H1 (cell line): ENCODE data around the gene P2RX6.

ENCODE experiments used
- CREB1 ChIP-seq: IDR thresholded peaks from 2 replicates; pipeline ENCODE4 v1.6.1; 2012; ENCODE audit warnings: inconsistent platforms
- EZH2 ChIP-seq: fragments of 200-600 bp; sonication (generic); IDR thresholded peaks from 2 replicates; pipeline ENCODE4 v1.7.1; 2012; ENCODE audit warnings: low read depth, mild to moderate bottlenecking, moderate library complexity, low read length, inconsistent platforms; ENCODE audit not compliant: severe bottlenecking
- GABPA ChIP-seq: IDR thresholded peaks from 2 replicates; pipeline ENCODE4 v1.6.1; 2011; ENCODE audit warnings: mild to moderate bottlenecking, low read length, moderate library complexity, borderline replicate concordance; ENCODE audit not compliant: insufficient read depth
- MAX ChIP-seq: IDR thresholded peaks from 2 replicates; pipeline ENCODE4 v1.6.1; 2012; ENCODE audit warnings: inconsistent platforms
- POLR2A ChIP-seq, 2 experiments: IDR thresholded peaks; 1 replicate in 1 of 2; 2 replicates in 1 of 2; pipeline ENCODE4 v1.6.1; 2011; ENCODE audit warnings: low read depth in 2 of 2, low read length in 2 of 2, mild to moderate bottlenecking in 2 of 2; ENCODE audit errors: control extremely low read depth in 1 of 2
- POLR2AphosphoS5 ChIP-seq: IDR thresholded peaks from 2 replicates; pipeline ENCODE4 v1.6.1; 2011; ENCODE audit warnings: low read depth, low read length
- RBBP5 ChIP-seq: IDR thresholded peaks from 2 replicates; pipeline ENCODE4 v1.7.1; 2012; ENCODE audit warnings: low read depth, mild to moderate bottlenecking, inconsistent platforms, low read length, moderate library complexity, borderline replicate concordance
- TAF1 ChIP-seq: IDR thresholded peaks from 2 replicates; pipeline ENCODE4 v1.6.1; 2011; ENCODE audit warnings: mild to moderate bottlenecking, low read depth, low read length
- TCF12 ChIP-seq: IDR thresholded peaks from 2 replicates; pipeline ENCODE4 v1.6.1; 2011; ENCODE audit warnings: low read depth, mild to moderate bottlenecking, low read length
- TEAD4 ChIP-seq: IDR thresholded peaks from 2 replicates; pipeline ENCODE4 v1.6.1; 2012; ENCODE audit warnings: low read depth, low read length, inconsistent platforms, mixed read lengths
- YY1 ChIP-seq: IDR thresholded peaks from 2 replicates; pipeline ENCODE4 v1.6.1; 2011; ENCODE audit warnings: low read depth, mild to moderate bottlenecking, low read length
- TF ChIP-seq, protein P1 (sequence below), 3 experiments: IDR thresholded peaks; 1 replicate in 2 of 3; 2 replicates in 1 of 3; pipeline versions ENCODE4 v1.5.1 to v1.6.1; 2011; ENCODE audit warnings: low read length in 3 of 3, mild to moderate bottlenecking in 3 of 3, inconsistent platforms in 2 of 3, low read depth in 1 of 3, moderate library complexity in 1 of 3; ENCODE audit not compliant: insufficient read depth in 1 of 3; ENCODE audit errors: control extremely low read depth in 1 of 3

DNA sequence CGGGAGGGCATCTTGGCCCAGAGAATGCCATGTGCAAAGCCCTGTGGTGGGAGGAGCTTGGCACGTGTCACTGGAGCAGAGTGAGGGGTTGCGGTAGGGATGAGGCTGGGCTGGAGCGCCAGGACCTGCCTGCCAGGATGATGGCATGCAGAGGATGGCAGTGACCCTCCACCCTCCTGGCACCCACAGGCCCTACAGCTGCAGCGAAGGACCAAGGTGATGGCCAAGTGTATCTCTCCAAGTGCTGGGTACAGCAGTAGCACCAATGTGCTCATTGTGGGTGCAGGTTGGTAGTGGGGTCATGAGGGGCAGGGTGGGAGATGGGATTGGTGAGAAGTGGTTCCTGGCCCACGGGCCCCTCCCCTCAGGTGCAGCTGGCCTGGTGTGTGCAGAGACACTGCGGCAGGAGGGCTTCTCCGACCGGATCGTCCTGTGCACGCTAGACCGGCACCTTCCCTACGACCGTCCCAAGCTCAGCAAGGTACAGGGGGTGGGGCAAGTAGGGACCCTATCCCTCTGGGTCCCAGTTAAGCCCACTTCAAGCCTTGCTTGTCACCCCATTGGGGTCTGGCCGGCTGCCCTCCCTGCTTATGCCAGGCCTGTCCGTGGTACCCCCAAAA, 40.5 kb upstream of the P2RX6 start:
- TF ChIP-seq TEAD4: no peak
- TF ChIP-seq YY1: no peak
- no peak; the same call in 1 of the 2 replicates for TF ChIP-seq MAX
- TF ChIP-seq POLR2AphosphoS5: no peak
- no peak for TF ChIP-seq CREB1
- no peak for TF ChIP-seq EZH2
- TF ChIP-seq, protein P1, sequence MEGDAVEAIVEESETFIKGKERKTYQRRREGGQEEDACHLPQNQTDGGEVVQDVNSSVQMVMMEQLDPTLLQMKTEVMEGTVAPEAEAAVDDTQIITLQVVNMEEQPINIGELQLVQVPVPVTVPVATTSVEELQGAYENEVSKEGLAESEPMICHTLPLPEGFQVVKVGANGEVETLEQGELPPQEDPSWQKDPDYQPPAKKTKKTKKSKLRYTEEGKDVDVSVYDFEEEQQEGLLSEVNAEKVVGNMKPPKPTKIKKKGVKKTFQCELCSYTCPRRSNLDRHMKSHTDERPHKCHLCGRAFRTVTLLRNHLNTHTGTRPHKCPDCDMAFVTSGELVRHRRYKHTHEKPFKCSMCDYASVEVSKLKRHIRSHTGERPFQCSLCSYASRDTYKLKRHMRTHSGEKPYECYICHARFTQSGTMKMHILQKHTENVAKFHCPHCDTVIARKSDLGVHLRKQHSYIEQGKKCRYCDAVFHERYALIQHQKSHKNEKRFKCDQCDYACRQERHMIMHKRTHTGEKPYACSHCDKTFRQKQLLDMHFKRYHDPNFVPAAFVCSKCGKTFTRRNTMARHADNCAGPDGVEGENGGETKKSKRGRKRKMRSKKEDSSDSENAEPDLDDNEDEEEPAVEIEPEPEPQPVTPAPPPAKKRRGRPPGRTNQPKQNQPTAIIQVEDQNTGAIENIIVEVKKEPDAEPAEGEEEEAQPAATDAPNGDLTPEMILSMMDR (IDR thresholded peaks at IDR 0.05; ENCODE audit: control extremely low read depth in 1 of 3, insufficient read depth in 1 of 3, low read depth in 1 of 3, low read length in 3 of 3): no peak
- TF ChIP-seq RBBP5: no peak
- no peak for TF ChIP-seq TAF1
- no peak for TF ChIP-seq POLR2A (IDR thresholded peaks at IDR 0.05; ENCODE audit: control extremely low read depth in 1 of 2, low read depth in 2 of 2, low read length in 2 of 2)
- no peak for TF ChIP-seq TCF12
- TF ChIP-seq GABPA: no peak
